ENCODE data around the gene IGSF3. TPM values are rescaled to one million over a fixed set of nuclear protein-coding genes. Genes with fewer than 3 reads are reported as not detected.

IGSF3 gene
- total RNA-seq, 1 donor from 2014 or later = 19.9 TPM

DNA sequence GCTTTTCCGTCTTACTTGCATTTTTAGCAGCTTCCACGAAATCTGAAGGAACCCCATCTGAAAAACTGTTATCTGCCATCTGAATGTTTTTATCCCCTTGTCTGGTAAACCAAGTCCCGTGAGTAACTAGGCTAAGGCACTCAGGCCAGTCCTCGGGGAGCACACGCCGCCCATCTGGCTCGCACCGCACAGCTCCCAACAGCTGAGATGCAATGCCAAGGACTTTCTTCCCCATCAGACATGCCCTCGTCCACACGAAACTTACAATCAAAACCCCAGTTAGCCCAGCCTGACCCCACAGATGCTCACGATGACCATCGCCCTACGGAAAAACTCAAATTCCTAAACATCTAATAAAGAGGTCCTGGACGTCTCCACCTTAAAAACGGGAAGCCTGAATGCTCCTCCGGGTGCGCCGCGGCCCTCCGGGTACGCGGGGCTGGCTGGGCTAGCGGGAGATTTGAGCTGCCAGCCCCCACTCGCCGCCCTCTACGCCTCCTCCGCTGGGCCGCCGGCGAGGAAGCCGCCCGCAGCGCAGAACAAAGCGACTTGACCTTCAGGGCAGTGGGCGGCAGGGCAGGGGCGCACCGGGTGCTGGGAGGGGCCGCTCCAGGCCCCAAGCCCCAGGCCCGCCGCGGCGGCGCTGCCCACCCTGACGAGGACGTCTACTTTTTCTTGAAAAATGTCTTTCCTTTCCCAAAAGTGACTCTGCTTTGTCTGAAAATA, 133.4 kb downstream of the IGSF3 start:
- Histone ChIP-seq H3K27me3 (ENCODE audit: low read depth) (no peaks in the 10 kb centered on the region), H3K9me3 (replicated peaks) (no peaks in the 10 kb centered on the region), H3K36me3 (peaks cover 70% of the 10 kb centered on the region), H3K4me3 (no peak overlapping the region), H3K27ac (replicated peaks) (no peak overlapping the region), H3K4me1 (peaks cover 11% of the 10 kb centered on the region)
- TF ChIP-seq, protein P1, sequence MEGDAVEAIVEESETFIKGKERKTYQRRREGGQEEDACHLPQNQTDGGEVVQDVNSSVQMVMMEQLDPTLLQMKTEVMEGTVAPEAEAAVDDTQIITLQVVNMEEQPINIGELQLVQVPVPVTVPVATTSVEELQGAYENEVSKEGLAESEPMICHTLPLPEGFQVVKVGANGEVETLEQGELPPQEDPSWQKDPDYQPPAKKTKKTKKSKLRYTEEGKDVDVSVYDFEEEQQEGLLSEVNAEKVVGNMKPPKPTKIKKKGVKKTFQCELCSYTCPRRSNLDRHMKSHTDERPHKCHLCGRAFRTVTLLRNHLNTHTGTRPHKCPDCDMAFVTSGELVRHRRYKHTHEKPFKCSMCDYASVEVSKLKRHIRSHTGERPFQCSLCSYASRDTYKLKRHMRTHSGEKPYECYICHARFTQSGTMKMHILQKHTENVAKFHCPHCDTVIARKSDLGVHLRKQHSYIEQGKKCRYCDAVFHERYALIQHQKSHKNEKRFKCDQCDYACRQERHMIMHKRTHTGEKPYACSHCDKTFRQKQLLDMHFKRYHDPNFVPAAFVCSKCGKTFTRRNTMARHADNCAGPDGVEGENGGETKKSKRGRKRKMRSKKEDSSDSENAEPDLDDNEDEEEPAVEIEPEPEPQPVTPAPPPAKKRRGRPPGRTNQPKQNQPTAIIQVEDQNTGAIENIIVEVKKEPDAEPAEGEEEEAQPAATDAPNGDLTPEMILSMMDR (IDR thresholded peaks at IDR 0.05; ENCODE audit: borderline replicate concordance) = no peak
- no peak for DNase-seq
- intact Hi-C loops (cut with micrococcal nuclease) = no loop called here

DNA sequence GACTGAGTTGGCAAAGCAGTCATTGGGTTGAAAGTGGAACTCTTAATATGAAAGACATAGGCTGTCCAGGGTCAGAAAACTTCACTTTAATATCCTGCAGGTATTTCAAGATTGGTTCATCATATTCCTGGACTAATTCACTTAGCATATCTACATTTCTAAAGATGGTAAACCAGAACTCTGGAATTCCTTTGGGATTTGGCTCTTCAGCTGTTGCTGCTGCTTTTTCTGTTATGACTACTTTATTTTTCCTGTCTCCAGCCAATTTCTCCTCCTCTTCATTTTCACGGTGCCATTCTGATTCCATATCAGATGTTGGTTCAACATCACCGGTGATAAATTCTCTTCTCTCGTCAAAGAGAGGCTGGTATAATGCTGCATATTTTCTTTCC, 134.1 kb downstream of the IGSF3 start:
- intact Hi-C loops (cut with micrococcal nuclease) = no loop called here
- no peaks in the 10 kb centered on the region for H3K27me3 ChIP-seq (ENCODE audit: low read depth)
- no peak for DNase-seq
- no peaks in the 10 kb centered on the region for H3K9me3 ChIP-seq (replicated peaks)
- H3K4me1 ChIP-seq = peaks cover 3% of the 10 kb centered on the region
- no peak overlapping the region for H3K4me3 ChIP-seq
- peaks cover 62% of the 10 kb centered on the region for H3K36me3 ChIP-seq
- TF ChIP-seq, protein P1 (IDR thresholded peaks at IDR 0.05; ENCODE audit: borderline replicate concordance) = no peak
- H3K27ac ChIP-seq (replicated peaks) = no peak overlapping the region

DNA sequence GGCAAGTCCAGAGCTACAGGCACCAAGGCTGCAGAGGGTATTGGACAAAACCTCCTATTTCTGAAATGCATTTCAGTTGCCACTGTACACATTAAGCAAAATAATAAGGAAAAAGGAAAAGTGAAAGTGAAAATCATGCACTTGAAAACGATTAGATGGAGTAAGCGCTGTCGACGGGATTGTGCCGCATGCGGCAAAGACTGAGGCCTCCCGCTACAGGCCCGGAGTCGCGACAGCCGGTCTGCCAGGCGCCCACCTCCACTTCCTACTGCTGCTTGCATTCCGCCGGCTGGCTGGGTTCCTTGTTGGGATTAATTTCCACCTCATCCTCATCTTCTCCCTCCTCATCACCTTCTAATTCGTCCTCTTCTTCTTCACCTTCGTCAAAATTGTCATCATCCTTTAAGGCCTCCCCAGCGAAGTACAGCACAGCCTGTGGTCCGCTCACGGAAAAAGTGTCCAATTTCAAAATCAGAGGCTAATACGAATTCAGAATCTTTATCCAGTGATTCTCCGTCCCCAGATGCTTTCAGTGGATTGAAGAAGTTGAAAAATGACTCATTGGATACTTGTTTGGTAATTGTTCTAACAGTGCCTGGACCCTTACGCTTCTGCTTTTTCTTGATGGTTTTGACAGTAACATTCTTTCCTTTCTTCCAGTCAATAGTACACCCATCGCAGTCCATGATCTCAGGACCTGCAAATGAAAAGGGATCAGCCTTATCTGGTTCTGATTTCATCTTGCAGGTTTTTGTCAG, 134.7 kb downstream of the IGSF3 start:
- H3K4me3 ChIP-seq = no peak overlapping the region
- H3K27me3 ChIP-seq (ENCODE audit: low read depth) = no peaks in the 10 kb centered on the region
- H3K27ac ChIP-seq (replicated peaks) = no peak overlapping the region
- H3K9me3 ChIP-seq (replicated peaks) = no peaks in the 10 kb centered on the region
- peaks cover 56% of the 10 kb centered on the region for H3K36me3 ChIP-seq
- no peak for DNase-seq
- TF ChIP-seq, protein P1 (IDR thresholded peaks at IDR 0.05; ENCODE audit: borderline replicate concordance) = no peak
- intact Hi-C loops (cut with micrococcal nuclease) = no loop called here
- H3K4me1 ChIP-seq = no peaks in the 10 kb centered on the region

DNA sequence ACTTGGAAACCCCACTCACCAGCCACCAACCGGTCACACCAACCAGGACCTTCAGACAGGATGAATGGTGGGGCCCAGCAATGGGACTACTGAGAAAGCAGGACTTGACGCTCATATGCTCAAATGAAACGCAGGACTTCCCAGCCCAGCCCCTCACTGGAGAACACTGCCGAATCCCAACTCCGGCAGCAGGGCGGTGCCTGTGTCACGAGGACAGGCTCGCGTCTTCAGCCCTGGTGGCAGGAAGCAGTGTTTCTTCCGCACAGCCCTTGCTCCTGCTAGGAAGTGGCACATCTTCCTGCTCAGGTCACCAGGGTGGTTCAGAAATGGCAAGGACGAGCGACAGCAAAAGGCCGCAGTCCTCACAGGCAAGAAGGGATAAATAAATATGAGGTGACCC, 135.6 kb downstream of the IGSF3 start:
- intact Hi-C loops (cut with micrococcal nuclease) = no loop called here
- Histone ChIP-seq H3K27me3 (ENCODE audit: low read depth) (no peaks in the 10 kb centered on the region), H3K4me3 (no peak overlapping the region), H3K9me3 (replicated peaks) (no peaks in the 10 kb centered on the region), H3K27ac (replicated peaks) (no peak overlapping the region), H3K36me3 (peaks cover 53% of the 10 kb centered on the region), H3K4me1 (no peaks in the 10 kb centered on the region)
- DNase-seq = no peak
- TF ChIP-seq, protein P1 (IDR thresholded peaks at IDR 0.05; ENCODE audit: borderline replicate concordance) = no peak

DNA sequence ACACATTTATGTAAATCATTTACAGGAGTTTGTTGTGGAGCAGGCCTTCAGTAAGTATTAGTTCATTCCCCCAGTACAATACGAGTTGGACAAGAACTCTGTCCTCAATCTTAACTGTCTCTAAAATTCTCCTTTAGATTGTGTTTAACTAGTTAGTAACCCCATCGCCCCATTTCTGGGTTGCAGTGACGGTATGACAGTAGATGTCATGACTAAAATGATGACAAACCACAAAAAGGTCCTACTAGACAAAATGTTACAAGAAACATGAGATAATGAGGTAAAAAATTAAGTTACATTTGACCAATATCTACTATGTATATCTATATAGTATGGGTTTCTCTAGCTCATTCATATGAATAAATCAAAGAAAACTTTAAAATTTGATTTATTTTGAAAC, 137.9 kb downstream of the IGSF3 start:
- Histone ChIP-seq H3K27ac (replicated peaks) (no peak overlapping the region), H3K27me3 (ENCODE audit: low read depth) (no peaks in the 10 kb centered on the region), H3K4me3 (no peak overlapping the region), H3K9me3 (replicated peaks) (no peaks in the 10 kb centered on the region), H3K4me1 (no peaks in the 10 kb centered on the region), H3K36me3 (peaks cover 40% of the 10 kb centered on the region)
- intact Hi-C loops (cut with micrococcal nuclease) = no loop called here
- DNase-seq = no peak
- TF ChIP-seq, protein P1 (IDR thresholded peaks at IDR 0.05; ENCODE audit: borderline replicate concordance) = no peak
